K562 (cell line): ENCODE data around the gene LRRC51. TPM values are rescaled to one million over a fixed set of nuclear protein-coding genes. Genes with fewer than 3 reads are reported as not detected.

ENCODE experiments used
- BRF1 ChIP-seq: IDR thresholded peaks from 3 replicates; pipeline ENCODE4 v1.6.1; 2011; ENCODE audit warnings: borderline replicate concordance, mild to moderate bottlenecking; ENCODE audit not compliant: insufficient read length; ENCODE audit errors: extremely low read depth
- CEBPZ ChIP-seq: fragments of 150-350 bp; IDR thresholded peaks from 2 replicates; pipeline ENCODE4 v1.6.1; 2014; ENCODE audit warnings: low read depth, mild to moderate bottlenecking, low read length, borderline replicate concordance
- CHD2 ChIP-seq: IDR thresholded peaks from 2 replicates; pipeline ENCODE4 v1.6.1; 2011; ENCODE audit warnings: low read depth, low read length
- EGR1 ChIP-seq: fragments of 450-650 bp; conservative IDR thresholded peaks from 2 replicates; pipeline ENCODE4 v1.6.1; 2017; ENCODE audit warnings: mild to moderate bottlenecking
- EWSR1 ChIP-seq: fragments of 450-650 bp; IDR thresholded peaks from 2 replicates; pipeline ENCODE4 v1.6.1; 2018; ENCODE audit warnings: borderline replicate concordance, mild to moderate bottlenecking, low read depth, moderate library complexity; ENCODE audit not compliant: partially characterized antibody
- HBP1 ChIP-seq: fragments of 450-650 bp; formaldehyde crosslinking; IDR thresholded peaks from 2 replicates; pipeline ENCODE4 v1.4.0; 2022; ENCODE audit warnings: missing genetic modification characterization
- HCFC1 ChIP-seq: IDR thresholded peaks from 2 replicates; pipeline ENCODE4 v1.6.1; 2012; ENCODE audit warnings: low read depth, low read length, improper control_type of control experiment
- HDAC3 ChIP-seq: fragments of 450-650 bp; IDR thresholded peaks from 2 replicates; pipeline ENCODE4 v1.6.1; 2018; ENCODE audit warnings: borderline replicate concordance, mild to moderate bottlenecking, moderate library complexity; ENCODE audit not compliant: partially characterized antibody
- HDGF ChIP-seq: fragments of 450-650 bp; IDR thresholded peaks from 2 replicates; pipeline ENCODE4 v1.6.1; 2016
- STAT5A ChIP-seq: IDR thresholded peaks from 2 replicates; pipeline ENCODE4 v1.6.1; 2012; ENCODE audit warnings: low read length, inconsistent platforms, borderline replicate concordance
- TFE3 ChIP-seq: fragments of 450-650 bp; formaldehyde crosslinking; IDR thresholded peaks from 2 replicates; pipeline ENCODE4 v1.4.0; 2020; ENCODE audit warnings: mild to moderate bottlenecking, mixed read lengths
- ZBTB12 ChIP-seq: fragments of 250-450 bp; sonication (Bioruptor Pico); IDR thresholded peaks from 2 replicates; pipeline ENCODE4 v1.4.0; 2020
- ZFP1 ChIP-seq: fragments of 450-650 bp; formaldehyde crosslinking; IDR thresholded peaks from 2 replicates; pipeline ENCODE4 v1.4.0; 2020; ENCODE audit warnings: mild to moderate bottlenecking, mixed read lengths
- ZKSCAN3 ChIP-seq: fragments of 250-450 bp; sonication (Bioruptor Pico); IDR thresholded peaks from 2 replicates; pipeline ENCODE4 v1.4.0; 2020
- ZNF121 ChIP-seq: sonication (generic); formaldehyde crosslinking; conservative IDR thresholded peaks from 2 replicates; pipeline ENCODE4 v1.8.0; 2022; ENCODE audit warnings: missing genetic modification reagents
- ZNF398 ChIP-seq: fragments of 250-450 bp; sonication (Bioruptor Pico); IDR thresholded peaks from 2 replicates; pipeline ENCODE4 v1.8.0; 2021; ENCODE audit warnings: moderate library complexity, mild to moderate bottlenecking, inconsistent platforms
- ZNF511 ChIP-seq: sonication (generic); formaldehyde crosslinking; IDR thresholded peaks from 2 replicates; pipeline ENCODE4 v1.8.0; 2022; ENCODE audit warnings: mild to moderate bottlenecking, missing genetic modification reagents
- polyA plus RNA-seq, 8 experiments: library from polyadenylated mRNA; depleted of rRNA in 4 of 8; stranded (reverse) in 5 of 8; unstranded in 3 of 8; fragments of >200 nt; fragmentation: Nextera tagmentation in 2 of 8; fragmentation: Illumina TruSeq in 1 of 8; extraction: Ambion mirVana in 2 of 8; extraction: Trizol in 1 of 8; gene quantifications; 2 replicates each; pipeline versions ENCODE4 v1.2.1 to v1.2.3, GENCODE V29; 2011 to 2014; ENCODE audit warnings: inconsistent platforms in 1 of 8, missing spikeins in 1 of 8
- total RNA-seq, 7 experiments: library from RNA; depleted of rRNA in 6 of 7; stranded (reverse); fragments of >200 nt in 6 of 7; fragmentation: Illumina TruSeq in 2 of 7; extraction: Trizol in 2 of 7; gene quantifications; 2 replicates each; pipeline versions ENCODE4 v1.2.1 to v1.2.3, GENCODE V29; 2011 to 2021; ENCODE audit warnings: low replicate concordance in 1 of 7

Gene LRRC51
- total and polyA plus RNA-seq, 9 of the 15 experiments (the other 6 are each of a cell fraction or from before 2014, with no cell fraction given): 4.7 to 10.6 (median 5.6) TPM

- TF ChIP-seq EWSR1: no peak
- no peak for TF ChIP-seq ZNF121 (CRISPR knock-in tag)
- no peak for TF ChIP-seq STAT5A
- TF ChIP-seq CHD2: peak; percentile 79
- TF ChIP-seq EGR1: no peak
- 0 out of 2 replicates have a peak, but pooled peaks have one; percentile 23 for TF ChIP-seq ZNF511
- peak; percentile 96 for TF ChIP-seq HCFC1
- TF ChIP-seq CEBPZ: no peak
- no peak for TF ChIP-seq TFE3
- no peak for TF ChIP-seq HBP1 (CRISPR knock-in tag)
- peak; percentile 20 for TF ChIP-seq HDAC3
- peak; percentile 86 for TF ChIP-seq ZBTB12 (CRISPR knock-in tag)
- TF ChIP-seq BRF1: no peak
- TF ChIP-seq ZKSCAN3 (CRISPR knock-in tag): no peak
- TF ChIP-seq ZFP1 (CRISPR knock-in tag): no peak
- no peak for TF ChIP-seq HDGF
- no peak for TF ChIP-seq ZNF398 (CRISPR knock-in tag)
These were observed at the start of gene LRRC51, which contains the start of gene NUMA1 (continued) for GRCh38 chr11:72080326-72081183.
